Uterus (tissue), 2 donors: ENCODE results near the gene HTRA1.

Experiments
- CTCF ChIP-seq, 4 experiments: fragments of 200-600 bp in 2 of 4; fragments of 450-650 bp in 2 of 4; sonication (generic) in 2 of 4; IDR thresholded peaks; one replicate each; pipeline ENCODE4 v1.5.1; 2016 to 2019; ENCODE audit warnings: antibody characterized with exemption in 4 of 4, mild to moderate bottlenecking in 2 of 4, moderate library complexity in 1 of 4
- POLR2A ChIP-seq, 2 donors: fragments of 450-650 bp; IDR thresholded peaks; one replicate each; pipeline ENCODE4 v1.6.1; 2016; ENCODE audit warnings: antibody characterized with exemption in 2 of 2, mild to moderate bottlenecking in 1 of 2, moderate library complexity in 1 of 2

- TF ChIP-seq POLR2A (IDR thresholded peaks at IDR 0.05) (no peak), CTCF (IDR thresholded peaks at IDR 0.05) (no peak)
These were observed 89.6 kb downstream of the HTRA1 start for GRCh38 chr10:122550983-122551382.
